SK-MEL-5 (cell line): Measurements from ENCODE around the gene TAF11L11. TPM values are rescaled to one million over a fixed set of nuclear protein-coding genes. Genes with fewer than 3 reads are reported as not detected.
"Not testable (repeated sequence)": the region's sequence is repeated elsewhere in the genome, so short reads cannot be mapped to it uniquely, and the experiment has no call there.

Experiments used
- DNase-seq: peaks from one replicate; pipeline ENCODE4 v3.0.0-alpha.2; 2016; ENCODE audit warnings: low read depth, low spot score
- in situ Hi-C: cut with HindIII; loops from 2 replicates; pipeline ENCODE4 v1.10.0; 2016; ENCODE audit warnings: low sequenced_read_pairs, high pct_unique_total_duplicates, low pct_unique_long_range_greater_than_20kb
- polyA plus RNA-seq, 2 experiments: library from polyadenylated mRNA; depleted of rRNA; stranded (reverse); fragments of >200 nt; gene quantifications; 2 replicates each; pipeline ENCODE4 v1.2.3, GENCODE V29; 2015
- total RNA-seq: library from RNA; depleted of rRNA; stranded (reverse); fragments of >200 nt; shearing (Covaris generic); gene quantifications from 2 replicates; pipeline ENCODE4 v1.2.3, GENCODE V29; 2014; rRNA removed

The TAF11L11 gene
- not detected in 2 replicates for total RNA-seq
- polyA plus RNA-seq (2015; cell fraction: cytosol; rRNA removed) = not detected in 2 replicates
- polyA plus RNA-seq (2015; cell fraction: nucleus; rRNA removed) = not detected in 2 replicates

GRCh38 chr5:17603880-17604279 is at the start of gene TAF11L11:
TAF11L11 (plus strand) TSS chr5:17604183.
- in situ Hi-C loops = not testable (repeated sequence)

GRCh38 chr5:17585658-17586057 is 18.3 kb upstream of the TAF11L11 start, which contains the start of gene TAF11L7:
TAF11L7 (minus strand) TSS chr5:17585758.
- in situ Hi-C loops, DNase-seq: not testable (repeated sequence)

More at GRCh38 chr5:17603880-17604279, at the start of gene TAF11L11:
- DNase-seq = not testable (repeated sequence)

GRCh38 chr5:17590860-17591259 is 13.1 kb upstream of the TAF11L11 start, which contains the start of gene TAF11L8:
TAF11L8 (minus strand) TSS chr5:17590960.
- in situ Hi-C loops, DNase-seq: not testable (repeated sequence)

- DNase-seq, in situ Hi-C loops: not testable (repeated sequence)
These were observed 9.7 kb upstream of the TAF11L11 start, which contains the start of gene TAF11L9 for GRCh38 chr5:17594255-17594654. TAF11L9 (minus strand) TSS chr5:17594394.

- DNase-seq, in situ Hi-C loops: not testable (repeated sequence)
These were observed 6.3 kb upstream of the TAF11L11 start, which contains the start of gene TAF11L10 for GRCh38 chr5:17597728-17598127. TAF11L10 (minus strand) TSS chr5:17597828.

- in situ Hi-C loops = no loop called here
- no peak for DNase-seq
These were observed 968 bp downstream of the TAF11L11 start for GRCh38 chr5:17604951-17605350.

GRCh38 chr5:17607461-17607860 is 3.5 kb downstream of the TAF11L11 start:
- DNase-seq, in situ Hi-C loops: not testable (repeated sequence)

- in situ Hi-C loops, DNase-seq: not testable (repeated sequence)
These were observed 6.1 kb downstream of the TAF11L11 start, which contains the start of gene TAF11L12 for GRCh38 chr5:17610092-17610491. TAF11L12 (plus strand) TSS chr5:17610392.

- in situ Hi-C loops = no loop called here
- DNase-seq = no peak
These were observed 11.1 kb downstream of the TAF11L11 start for GRCh38 chr5:17614872-17615605.

- no peak for DNase-seq
These were observed 15.4 kb downstream of the TAF11L11 start for GRCh38 chr5:17619354-17619753.

GRCh38 chr5:17620627-17621026 is 16.6 kb downstream of the TAF11L11 start:
- in situ Hi-C loops = no loop called here
- DNase-seq = peak; percentile 21

More at GRCh38 chr5:17619354-17619753, 15.4 kb downstream of the TAF11L11 start:
- in situ Hi-C loops = no loop called here

- no peak for DNase-seq
- in situ Hi-C loops = no loop called here
These were observed 21.7 kb downstream of the TAF11L11 start for GRCh38 chr5:17625686-17626085.

- DNase-seq, in situ Hi-C loops: not testable (repeated sequence)
These were observed 27.8 kb downstream of the TAF11L11 start, which contains the start of gene TAF11L13 for GRCh38 chr5:17631788-17632187. TAF11L13 (plus strand) TSS chr5:17632088.

GRCh38 chr5:17634160-17634559 is 30.2 kb downstream of the TAF11L11 start, which contains the start of gene TAF11L14:
TAF11L14 (plus strand) TSS chr5:17634460.
- DNase-seq = no peak
- in situ Hi-C loops = no loop called here

- in situ Hi-C loops, DNase-seq: not testable (repeated sequence)
These were observed 45.2 kb downstream of the TAF11L11 start for GRCh38 chr5:17649232-17649631.

- DNase-seq, in situ Hi-C loops: not testable (repeated sequence)
These were observed 51.3 kb downstream of the TAF11L11 start for GRCh38 chr5:17655201-17655759.
